Neutrophil (primary cell): Measurements from ENCODE around the gene CAMK4.

Source experiments
- H3K27ac ChIP-seq: fragments of 200-600 bp; sonication (generic); 2 replicates; pipeline ENCODE4 v1.5.1; 2016; ENCODE audit warnings: mild to moderate bottlenecking, moderate library complexity
- H3K27me3 ChIP-seq: fragments of 200-600 bp; sonication (generic); 2 replicates; pipeline ENCODE4 v1.6.0; 2016; ENCODE audit warnings: mild to moderate bottlenecking
- H3K36me3 ChIP-seq: fragments of 200-600 bp; sonication (generic); 2 replicates; pipeline ENCODE4 v1.5.1; 2017
- H3K4me1 ChIP-seq, 2 experiments: fragments of 200-600 bp in 1 of 2; sonication (generic) in 1 of 2; 1 replicate in 1 of 2; 2 replicates in 1 of 2; pipeline versions ENCODE4 v1.5.1 to v1.6.1; 2013 to 2016; ENCODE audit warnings: low read depth in 1 of 2, low read length in 1 of 2, mild to moderate bottlenecking in 1 of 2, moderate library complexity in 1 of 2; ENCODE audit not compliant: control insufficient read depth in 1 of 2, insufficient read depth in 1 of 2
- H3K4me3 ChIP-seq, 2 experiments: fragments of 200-600 bp in 1 of 2; sonication (generic) in 1 of 2; 1 replicate in 1 of 2; 2 replicates in 1 of 2; pipeline ENCODE4 v1.5.1; 2013 to 2016; ENCODE audit warnings: low read depth in 1 of 2, low read length in 1 of 2, mild to moderate bottlenecking in 1 of 2, moderate library complexity in 1 of 2
- H3K9me3 ChIP-seq: fragments of 200-600 bp; sonication (generic); 2 replicates; pipeline ENCODE4 v1.5.1; 2016
- TF ChIP-seq, protein P1 (sequence below): fragments of 200-600 bp; sonication (generic); IDR thresholded peaks from 2 replicates; pipeline ENCODE4 v1.5.1; 2016; ENCODE audit warnings: antibody characterized with exemption

The CAMK4 gene

DNA sequence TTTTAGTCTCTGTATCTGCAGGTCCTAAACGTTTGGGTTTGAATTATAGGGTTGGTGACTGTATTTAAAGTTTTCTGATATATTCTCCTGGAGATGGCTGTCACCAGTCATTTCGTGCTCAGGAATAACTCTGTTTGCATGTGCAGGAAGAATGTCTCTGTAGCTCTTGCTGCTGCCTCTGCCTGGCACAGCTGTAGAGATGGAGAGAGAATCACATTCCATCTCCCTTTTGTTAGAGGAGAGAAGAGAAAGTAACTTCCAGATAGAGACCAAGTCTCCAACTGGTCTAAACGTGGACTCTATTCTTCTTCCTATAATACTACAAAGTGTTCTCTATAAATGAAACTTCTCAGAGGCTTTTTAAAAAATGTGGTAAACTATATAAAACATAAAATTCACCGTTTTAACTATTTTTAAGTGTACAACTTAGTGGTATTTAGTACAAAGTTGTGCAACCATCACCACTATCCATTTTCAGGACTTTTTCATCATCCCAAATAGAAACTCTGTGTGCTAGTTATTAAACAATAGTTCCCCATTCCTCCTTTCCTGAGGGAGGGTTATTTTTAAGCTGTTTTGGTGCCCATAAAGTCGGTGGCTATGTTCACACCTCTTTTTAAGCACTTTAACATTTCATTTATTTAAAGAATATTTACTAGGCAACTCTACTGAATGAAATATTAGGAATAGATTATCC, 308.9 kb downstream of the CAMK4 start:
- H3K27ac ChIP-seq = no peak overlapping the region
- no peaks in the 10 kb centered on the region for H3K36me3 ChIP-seq
- H3K4me1 ChIP-seq = peaks cover 7 to 16% of the 10 kb centered on the region in 2 experiments
- TF ChIP-seq, protein P1, sequence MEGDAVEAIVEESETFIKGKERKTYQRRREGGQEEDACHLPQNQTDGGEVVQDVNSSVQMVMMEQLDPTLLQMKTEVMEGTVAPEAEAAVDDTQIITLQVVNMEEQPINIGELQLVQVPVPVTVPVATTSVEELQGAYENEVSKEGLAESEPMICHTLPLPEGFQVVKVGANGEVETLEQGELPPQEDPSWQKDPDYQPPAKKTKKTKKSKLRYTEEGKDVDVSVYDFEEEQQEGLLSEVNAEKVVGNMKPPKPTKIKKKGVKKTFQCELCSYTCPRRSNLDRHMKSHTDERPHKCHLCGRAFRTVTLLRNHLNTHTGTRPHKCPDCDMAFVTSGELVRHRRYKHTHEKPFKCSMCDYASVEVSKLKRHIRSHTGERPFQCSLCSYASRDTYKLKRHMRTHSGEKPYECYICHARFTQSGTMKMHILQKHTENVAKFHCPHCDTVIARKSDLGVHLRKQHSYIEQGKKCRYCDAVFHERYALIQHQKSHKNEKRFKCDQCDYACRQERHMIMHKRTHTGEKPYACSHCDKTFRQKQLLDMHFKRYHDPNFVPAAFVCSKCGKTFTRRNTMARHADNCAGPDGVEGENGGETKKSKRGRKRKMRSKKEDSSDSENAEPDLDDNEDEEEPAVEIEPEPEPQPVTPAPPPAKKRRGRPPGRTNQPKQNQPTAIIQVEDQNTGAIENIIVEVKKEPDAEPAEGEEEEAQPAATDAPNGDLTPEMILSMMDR = no peak
- no peaks in the 10 kb centered on the region for H3K9me3 ChIP-seq
- H3K27me3 ChIP-seq = peaks cover under 1% of the 10 kb centered on the region
- H3K4me3 ChIP-seq = no peak overlapping the region

DNA sequence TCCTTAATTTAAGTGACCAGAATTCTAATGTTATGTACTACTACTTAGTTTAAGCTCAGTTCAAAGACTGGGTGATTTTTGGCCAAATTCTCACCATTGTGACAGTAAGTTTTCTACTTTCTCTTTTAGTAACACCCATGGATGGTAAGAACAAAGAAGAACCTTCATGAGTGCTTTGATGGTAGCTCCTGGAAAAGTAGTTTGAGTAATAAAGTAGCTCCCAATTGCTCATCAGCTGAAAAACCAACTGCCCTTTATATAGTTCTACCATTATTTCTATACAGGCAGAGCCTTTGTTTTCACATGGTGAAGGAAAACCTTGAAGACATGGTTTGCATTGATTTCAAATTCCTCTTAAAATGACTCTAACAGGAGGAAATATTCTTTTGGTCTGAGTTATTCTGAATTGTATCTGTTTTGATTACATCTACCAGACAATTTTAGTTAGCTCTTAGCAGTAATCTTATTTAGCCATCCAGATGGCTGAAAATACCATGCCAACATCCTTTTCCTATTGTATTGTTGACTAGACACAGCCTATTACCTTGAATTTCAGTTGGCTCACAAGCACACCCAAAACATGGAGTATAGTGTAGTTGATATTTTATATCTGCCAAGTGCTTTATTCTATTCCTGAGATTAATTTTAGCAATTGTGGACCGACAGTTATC, 311.8 kb downstream of the CAMK4 start:
- H3K36me3 ChIP-seq = no peaks in the 10 kb centered on the region
- TF ChIP-seq, protein P1 = no peak
- no peak overlapping the region for H3K27ac ChIP-seq
- H3K4me1 ChIP-seq = no peaks in the 10 kb centered on the region
- H3K27me3 ChIP-seq = peaks cover 5% of the 10 kb centered on the region
- H3K4me3 ChIP-seq = no peak overlapping the region
- no peaks in the 10 kb centered on the region for H3K9me3 ChIP-seq

DNA sequence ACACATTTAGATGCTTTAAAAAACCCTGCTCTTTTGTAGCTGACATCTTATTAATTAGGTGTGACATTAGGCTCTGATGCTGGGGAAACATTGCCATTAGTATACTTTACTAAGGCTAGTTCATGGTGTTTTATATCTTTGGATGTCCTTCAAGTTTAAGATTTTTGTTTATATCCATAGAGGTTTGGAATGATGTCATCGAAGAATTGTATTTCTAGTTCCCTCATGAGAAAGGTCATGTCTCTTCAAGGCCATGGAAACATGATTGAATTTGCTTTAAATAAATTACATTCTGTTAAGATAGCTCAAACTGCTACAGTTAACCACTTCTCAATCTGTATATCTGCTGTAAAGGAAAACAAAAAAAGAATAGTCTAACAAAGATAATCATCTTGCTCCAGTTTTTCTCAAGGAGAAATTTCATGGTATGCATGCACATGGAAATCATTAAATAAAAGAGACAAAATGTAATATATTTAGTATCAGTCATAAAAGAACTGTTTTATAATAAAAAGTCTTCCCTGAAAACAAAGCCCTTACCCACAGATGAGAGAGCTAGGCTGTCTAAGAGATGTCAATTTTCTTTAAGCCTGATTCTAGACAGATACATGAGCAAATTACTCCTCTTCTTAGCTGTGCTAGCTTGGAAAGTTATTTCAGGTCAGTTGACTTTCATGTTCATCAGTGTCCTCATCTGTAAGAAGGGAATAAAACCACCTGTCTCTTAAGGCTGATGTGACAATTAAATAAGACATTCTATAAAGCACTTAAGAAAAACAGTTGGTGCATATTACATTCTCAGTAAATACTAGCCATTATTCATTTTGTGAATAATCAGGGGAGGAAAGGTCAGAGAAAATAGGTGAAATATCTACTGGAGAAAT, 313.2 kb downstream of the CAMK4 start:
- Histone ChIP-seq H3K36me3 (no peaks in the 10 kb centered on the region), H3K27ac (no peak overlapping the region), H3K4me3 (no peak overlapping the region), H3K4me1 (peaks cover 8 to 9% of the 10 kb centered on the region in 2 experiments), H3K27me3 (peaks cover 5% of the 10 kb centered on the region), H3K9me3 (no peaks in the 10 kb centered on the region)
- TF ChIP-seq, protein P1 = no peak
